DMS53 (cell line): Measurements from ENCODE around the gene PHETA1.

Experiments used
- DNase-seq: peaks from one replicate; lab custom pipeline; 2025; lab: John Stamatoyannopoulos, UW

PHETA1 gene

DNA sequence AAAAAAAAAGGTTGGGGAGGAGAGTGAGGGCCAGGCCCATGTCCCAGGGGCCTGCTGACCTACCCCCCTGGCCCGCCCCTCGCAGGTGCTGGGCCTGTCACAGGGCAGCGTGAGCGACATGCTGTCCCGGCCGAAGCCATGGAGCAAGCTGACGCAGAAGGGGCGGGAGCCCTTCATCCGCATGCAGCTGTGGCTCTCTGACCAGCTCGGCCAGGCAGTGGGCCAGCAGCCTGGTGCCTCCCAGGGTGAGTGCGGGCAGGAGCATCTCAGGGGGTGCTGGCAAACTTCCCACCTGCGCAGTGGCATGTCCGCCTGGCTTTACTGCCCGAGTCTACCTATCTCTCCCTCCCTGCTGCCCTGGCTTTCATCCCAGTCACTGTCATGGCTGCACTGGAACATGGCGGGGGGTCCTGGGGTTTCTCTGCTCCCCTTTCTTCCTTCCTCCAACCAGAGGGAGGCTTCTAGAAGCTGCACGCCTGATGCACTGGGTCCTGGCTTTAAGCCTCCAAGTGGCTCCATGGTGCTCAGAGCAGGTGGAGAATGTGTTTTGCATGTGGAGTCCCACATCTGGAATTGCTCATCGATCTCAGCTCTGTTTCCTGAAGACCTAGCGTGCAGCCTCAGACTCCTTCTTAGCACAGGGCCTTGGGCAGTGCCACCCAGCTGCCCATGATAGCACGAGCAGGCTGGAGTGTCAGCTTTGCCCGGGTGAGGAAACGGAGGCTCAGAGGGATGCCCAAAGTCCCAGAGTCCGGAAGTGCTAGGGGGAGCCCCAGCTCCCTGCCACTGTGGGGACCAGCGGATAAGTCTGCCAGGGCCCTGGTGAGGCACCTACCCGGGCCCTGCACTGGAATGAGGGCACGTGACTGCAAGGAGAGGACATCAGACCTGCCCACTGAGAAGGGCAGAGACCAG lies 46.3 kb downstream of the PHETA1 start:
- peak; percentile 19 for DNase-seq

DNA sequence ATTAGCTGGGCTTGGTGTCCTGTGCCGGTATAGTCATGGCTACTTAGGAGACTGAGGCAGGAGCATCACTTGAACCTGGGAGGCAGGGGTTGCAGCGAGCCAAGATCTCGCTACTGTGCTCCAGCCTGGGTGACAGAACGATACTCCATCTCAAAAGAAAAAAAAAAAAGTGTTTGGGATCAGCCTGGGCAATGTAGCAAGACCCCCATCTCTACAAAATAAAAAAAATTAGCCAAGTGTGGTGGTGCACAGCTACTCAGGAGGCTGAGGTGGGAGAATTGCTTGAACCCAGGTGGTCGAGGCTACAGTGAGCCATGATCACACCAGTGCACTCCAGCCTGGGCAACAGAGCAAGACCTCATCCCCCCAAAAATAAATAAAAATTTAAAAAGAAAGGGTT lies 47.6 kb downstream of the PHETA1 start:
- no peak for DNase-seq

DNA sequence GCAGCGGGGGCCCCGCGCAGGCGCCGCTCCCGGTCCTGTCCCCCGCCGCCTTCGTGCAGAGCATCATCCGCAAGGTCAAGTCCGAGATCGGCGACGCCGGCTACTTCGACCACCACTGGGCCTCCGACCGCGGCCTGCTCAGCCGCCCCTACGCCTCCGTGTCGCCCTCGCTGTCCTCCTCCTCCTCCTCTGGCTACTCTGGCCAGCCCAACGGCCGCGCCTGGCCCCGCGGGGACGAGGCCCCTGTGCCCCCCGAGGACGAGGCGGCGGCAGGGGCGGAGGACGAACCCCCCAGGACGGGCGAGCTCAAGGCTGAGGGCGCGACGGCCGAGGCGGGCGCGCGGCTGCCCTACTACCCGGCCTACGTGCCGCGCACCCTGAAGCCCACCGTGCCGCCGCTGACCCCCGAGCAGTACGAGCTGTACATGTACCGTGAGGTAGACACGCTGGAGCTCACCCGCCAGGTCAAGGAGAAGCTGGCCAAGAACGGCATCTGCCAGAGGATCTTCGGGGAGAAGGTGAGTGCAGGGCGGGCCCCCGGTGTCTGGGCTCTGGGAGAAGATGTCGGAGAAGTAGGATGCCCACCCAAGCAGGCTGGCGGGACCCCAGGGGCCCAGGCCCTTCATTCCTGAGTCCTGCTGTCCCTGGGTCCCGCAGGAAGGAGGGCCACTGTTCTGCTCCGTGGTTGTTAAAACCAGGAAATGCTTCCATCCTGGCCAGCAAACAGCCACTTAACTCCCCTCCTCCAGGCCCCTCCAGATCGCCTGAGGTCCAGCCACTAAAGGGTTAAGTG lies 48.4 kb downstream of the PHETA1 start:
- no peak for DNase-seq

DNA sequence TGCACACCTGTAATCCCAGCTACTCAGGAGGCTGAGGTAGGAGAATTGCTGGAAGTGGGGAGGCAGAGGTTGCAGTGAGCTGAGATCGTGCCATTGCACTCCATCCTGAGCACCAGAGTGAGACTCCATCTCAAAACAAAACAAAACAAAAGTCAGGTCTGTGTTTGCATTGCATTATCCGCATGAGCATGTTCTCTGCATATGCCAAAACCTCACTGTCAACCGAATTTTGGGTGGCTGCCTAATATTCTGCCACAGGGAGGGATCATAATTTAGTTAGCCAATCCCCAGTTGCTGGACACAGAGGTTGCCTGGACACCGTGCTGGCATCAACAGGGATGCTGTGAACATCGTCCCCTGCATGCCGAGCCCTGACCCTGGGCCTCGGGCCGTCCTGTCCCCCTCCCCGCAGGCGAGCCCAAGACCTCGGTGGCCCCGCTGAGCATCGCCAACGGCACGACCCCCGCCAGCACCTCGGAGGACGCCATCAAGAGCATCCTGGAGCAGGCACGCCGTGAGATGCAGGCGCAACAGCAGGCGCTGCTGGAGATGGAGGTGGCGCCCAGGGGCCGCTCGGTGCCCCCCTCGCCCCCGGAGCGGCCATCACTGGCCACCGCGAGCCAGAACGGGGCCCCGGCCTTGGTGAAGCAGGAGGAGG lies 49.2 kb downstream of the PHETA1 start:
- DNase-seq = no peak

DNA sequence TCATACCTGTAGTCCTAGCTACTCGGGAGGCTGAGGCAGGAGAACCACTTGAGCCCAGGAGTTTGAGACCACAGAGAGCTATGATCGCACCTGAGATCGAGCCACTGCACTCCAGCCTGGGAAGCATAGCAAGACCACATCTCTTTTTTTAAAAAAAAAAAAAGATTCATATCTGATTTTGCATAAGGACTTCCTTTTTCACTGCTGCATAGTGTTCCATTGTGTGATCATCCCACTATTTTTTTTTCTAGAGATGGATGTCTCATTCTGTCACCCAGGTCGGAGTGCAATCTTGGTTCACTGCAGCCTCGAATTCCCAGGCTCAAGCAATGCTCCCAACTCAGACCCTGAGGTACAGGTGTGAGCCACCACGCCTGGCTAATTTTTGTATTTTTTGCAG lies 50.4 kb downstream of the PHETA1 start:
- DNase-seq = no peak

DNA sequence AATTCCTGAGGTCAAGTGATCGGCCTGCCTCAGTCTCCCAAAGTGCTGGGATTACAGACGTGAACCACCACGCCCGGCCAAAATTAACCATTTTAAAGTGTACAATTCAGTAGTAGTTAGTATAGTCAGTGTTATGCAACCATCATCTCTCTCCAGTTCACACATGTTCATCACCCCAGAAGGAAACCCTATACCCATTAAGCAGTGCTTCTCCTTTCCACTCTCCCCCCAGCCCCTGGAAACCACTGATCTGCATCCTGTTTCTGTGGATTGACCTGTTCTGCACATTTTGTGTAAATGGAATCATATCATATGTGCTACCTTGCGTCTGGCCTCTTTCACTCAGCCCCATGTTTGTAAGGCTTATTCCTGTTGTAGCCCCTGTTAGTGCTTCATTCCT lies 52.2 kb downstream of the PHETA1 start:
- DNase-seq = no peak

DNA sequence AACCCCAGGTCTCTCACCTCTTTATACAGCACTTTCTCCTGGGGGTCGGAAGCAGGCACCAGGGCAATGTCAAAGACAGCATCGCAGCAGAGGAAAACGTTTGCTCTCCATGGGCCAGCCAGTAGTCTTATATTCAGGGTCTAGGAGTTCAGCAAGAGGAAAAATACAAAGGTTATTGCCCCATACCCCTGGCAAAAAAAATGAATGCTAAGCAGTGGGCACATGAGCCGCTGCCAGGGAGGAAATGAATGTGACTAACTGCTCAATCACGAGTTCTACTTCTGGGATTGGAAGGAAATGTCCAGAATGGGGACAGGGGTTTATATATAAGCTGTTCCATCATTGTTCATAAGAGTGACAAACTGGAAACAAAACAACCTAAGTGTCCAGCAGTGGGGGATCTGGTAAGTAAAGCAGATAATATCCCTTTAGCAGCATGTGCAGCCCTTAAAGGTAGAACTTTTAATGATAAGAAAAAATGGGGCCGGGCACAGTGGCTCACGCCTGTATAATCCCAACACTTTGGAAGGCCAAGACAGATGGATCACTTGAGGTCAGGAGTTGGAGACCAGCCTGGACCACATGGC lies 53.8 kb downstream of the PHETA1 start:
- DNase-seq = no peak

DNA sequence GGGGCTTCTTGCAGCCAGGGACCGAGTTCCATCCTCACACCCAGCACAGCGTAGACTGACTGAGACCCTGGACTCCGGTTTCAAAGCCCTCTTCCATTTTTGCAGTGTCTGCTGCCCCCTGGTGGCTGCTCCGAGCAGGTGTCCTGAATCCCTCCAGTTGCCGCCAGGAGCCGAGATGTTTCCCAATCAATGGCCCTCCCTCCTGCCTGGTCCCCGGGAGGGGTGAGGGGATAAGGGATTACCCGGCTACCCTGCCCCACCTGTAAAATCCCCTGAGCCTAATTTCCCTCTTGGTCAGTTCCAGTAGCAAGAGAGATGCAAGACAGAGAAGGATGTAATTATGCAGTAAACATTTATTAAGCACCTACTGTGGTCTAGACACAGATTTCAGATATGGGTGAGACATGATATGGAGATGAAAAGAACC lies 55.0 kb downstream of the PHETA1 start:
- DNase-seq = peak; percentile 74

DNA sequence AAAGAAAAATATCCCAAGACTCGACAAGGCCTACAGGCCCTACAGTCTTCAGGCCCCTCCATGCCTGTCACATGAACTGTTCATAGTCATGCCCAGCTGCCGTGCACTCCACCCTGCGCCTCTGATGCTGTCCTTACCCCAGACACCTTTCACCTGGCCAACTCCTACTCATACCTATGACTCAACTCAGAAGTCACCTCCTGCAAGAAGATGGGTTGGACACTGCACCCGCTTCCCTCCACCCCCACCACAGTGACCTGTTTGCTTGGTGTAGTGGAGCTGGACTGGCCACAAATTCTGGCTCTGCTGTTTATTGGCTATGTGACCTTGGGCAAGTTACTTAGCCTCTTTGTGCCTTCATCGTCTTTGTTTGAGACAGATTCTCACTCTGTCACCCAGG lies 56.2 kb downstream of the PHETA1 start:
- no peak for DNase-seq

DNA sequence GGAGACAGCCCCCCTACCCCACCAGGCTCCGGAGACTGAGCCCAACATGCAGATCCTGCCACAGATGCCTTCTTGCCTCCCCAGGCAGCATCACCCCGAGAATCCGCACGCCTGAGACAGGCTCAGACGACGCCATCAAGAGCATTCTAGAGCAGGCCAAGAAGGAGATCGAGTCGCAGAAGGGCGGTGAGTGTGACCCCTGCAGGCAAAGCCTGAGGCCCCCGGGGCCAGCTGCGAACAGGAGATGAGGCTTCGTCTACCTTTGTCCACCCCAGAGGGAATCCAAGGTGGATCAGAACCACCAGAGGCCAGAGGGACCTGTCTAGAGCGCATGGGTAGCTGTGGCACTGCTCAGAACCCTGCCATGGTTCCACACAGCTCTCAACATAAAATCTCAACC lies 56.9 kb downstream of the PHETA1 start:
- no peak for DNase-seq

DNA sequence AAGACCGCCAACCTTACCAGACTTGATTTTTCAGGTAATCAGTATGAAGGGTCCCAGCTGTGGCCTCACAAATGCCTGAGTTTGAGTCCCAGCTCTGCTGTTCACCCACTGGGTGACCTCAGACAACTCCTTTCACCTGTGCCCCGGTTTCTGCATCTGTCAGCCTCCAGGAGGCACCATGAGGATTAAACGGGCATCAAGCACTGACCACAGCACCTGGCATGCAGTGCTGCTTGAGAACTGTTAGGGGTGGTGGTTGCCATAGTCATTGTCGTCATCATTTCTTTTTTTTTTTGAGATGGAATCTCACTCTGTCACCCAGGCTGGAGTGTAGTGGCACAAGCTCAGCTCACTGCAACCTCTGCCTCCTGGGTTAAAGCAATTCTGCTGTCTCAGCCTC lies 57.9 kb downstream of the PHETA1 start:
- DNase-seq = no peak
